ENCODE measurements around the gene ZFYVE28. TPM values are rescaled to one million over a fixed set of nuclear protein-coding genes. Genes with fewer than 3 reads are reported as not detected.

Gene ZFYVE28
- total and polyA plus RNA-seq, 2 of the 8 experiments (the other 6 are each of a cell fraction or from before 2014, with no cell fraction given): 1.7 to 4.9 TPM

DNA sequence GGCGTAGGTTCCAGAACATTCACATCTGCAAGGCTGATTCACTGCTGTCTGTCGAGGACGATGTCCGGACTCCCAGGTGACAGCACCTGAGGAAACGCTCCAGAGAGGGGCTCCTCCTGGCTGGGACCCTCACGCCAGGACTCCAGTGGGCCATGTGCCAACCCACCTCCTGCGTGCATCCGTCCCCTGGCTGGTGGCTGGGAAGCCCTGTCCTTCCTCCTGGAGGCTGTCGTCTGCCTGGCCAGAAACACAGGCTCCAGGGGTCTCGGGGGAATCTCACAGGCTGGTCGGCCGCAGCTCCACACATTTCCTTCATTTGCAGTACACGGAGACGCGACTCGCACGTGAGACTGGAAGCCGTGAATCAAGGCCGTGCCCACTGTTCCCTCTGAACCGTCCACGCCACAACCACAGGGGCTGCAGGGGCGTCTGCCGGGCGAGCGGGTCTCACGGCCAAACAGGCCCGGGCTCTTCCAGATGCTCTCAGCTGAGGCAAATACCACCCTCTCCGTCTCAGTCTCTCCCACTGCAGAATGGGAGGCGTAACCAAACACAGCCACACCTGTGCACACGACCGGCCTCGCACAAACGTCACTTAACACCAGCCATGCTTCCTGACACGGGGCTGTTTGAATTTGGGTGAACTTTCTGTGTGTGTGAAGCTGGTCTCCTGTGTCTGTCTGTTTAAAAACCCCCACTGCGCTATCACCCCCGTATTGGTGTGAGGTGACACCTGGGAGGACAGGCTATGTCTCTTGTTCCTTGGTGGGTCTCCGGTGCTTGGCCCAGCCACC lies 117.8 kb downstream of the ZFYVE28 start (continued):
- no peak for TF ChIP-seq YY1 (IDR thresholded peaks at IDR 0.05; ENCODE audit: low read depth, low read length)

All from H1 (cell line).